Duodenal mucosa (tissue), 2 donors: ENCODE results near the gene MBP.

Source experiments
- H3K27ac ChIP-seq: one replicate; pipeline ENCODE4 v1.7.0; 2013; ENCODE audit warnings: low read depth, low read length
- H3K27me3 ChIP-seq, 2 donors: one replicate each; pipeline ENCODE4 v1.7.0; 2013; ENCODE audit warnings: low read length in 2 of 2, control low read depth in 1 of 2; ENCODE audit not compliant: insufficient read depth in 2 of 2, control insufficient read depth in 1 of 2
- H3K36me3 ChIP-seq, 2 donors: one replicate each; pipeline ENCODE4 v1.7.0; 2013; ENCODE audit warnings: low read length in 2 of 2, control low read depth in 1 of 2; ENCODE audit not compliant: insufficient read depth in 2 of 2, control insufficient read depth in 1 of 2
- H3K4me1 ChIP-seq, 2 donors: one replicate each; pipeline ENCODE4 v1.7.0; 2013; ENCODE audit warnings: low read length in 2 of 2, control low read depth in 1 of 2; ENCODE audit not compliant: insufficient read depth in 2 of 2, control insufficient read depth in 1 of 2
- H3K4me3 ChIP-seq, 2 donors: one replicate each; pipeline ENCODE4 v1.7.0; 2013; ENCODE audit warnings: low read length in 2 of 2, low read depth in 1 of 2
- H3K9ac ChIP-seq, 2 donors: one replicate each; pipeline ENCODE4 v1.7.0; 2013; ENCODE audit warnings: low read length in 2 of 2, low read depth in 1 of 2
- H3K9me3 ChIP-seq, 2 donors: one replicate each; pipeline ENCODE4 v1.7.0; 2013; ENCODE audit warnings: low read length in 2 of 2, control low read depth in 1 of 2; ENCODE audit not compliant: control insufficient read depth in 1 of 2

The MBP gene

GRCh38 chr18:77109648-77110019 is 22.9 kb downstream of the MBP start:
- H3K9me3 ChIP-seq: no peaks in the 10 kb centered on the region
- no peak overlapping the region for H3K4me3 ChIP-seq
- peaks cover 44 to 68% of the 10 kb centered on the region in 2 donors for H3K4me1 ChIP-seq
- no peak overlapping the region for H3K27ac ChIP-seq
- no peak overlapping the region for H3K9ac ChIP-seq
- H3K27me3 ChIP-seq: no peaks in the 10 kb centered on the region
- H3K36me3 ChIP-seq: peaks cover 0 to 4% of the 10 kb centered on the region in 2 donors

GRCh38 chr18:77108821-77109647 is 23.5 kb downstream of the MBP start:
- peak overlapping the region in 1 of 2 donors; percentile 7 for H3K4me3 ChIP-seq
- no peak overlapping the region for H3K9ac ChIP-seq
- H3K27me3 ChIP-seq: no peaks in the 10 kb centered on the region
- no peak overlapping the region for H3K27ac ChIP-seq
- H3K4me1 ChIP-seq: peaks cover 44 to 68% of the 10 kb centered on the region in 2 donors
- peaks cover 0 to 4% of the 10 kb centered on the region in 2 donors for H3K36me3 ChIP-seq
- no peaks in the 10 kb centered on the region for H3K9me3 ChIP-seq

GRCh38 chr18:77108001-77108692 is 24.4 kb downstream of the MBP start:
- Histone ChIP-seq H3K36me3 (peaks cover 0 to 8% of the 10 kb centered on the region in 2 donors), H3K27me3 (no peaks in the 10 kb centered on the region), H3K9ac (no peak overlapping the region), H3K9me3 (no peaks in the 10 kb centered on the region), H3K4me1 (peaks cover 44 to 68% of the 10 kb centered on the region in 2 donors), H3K4me3 (peak overlapping the region in 1 of 2 donors; percentile 7), H3K27ac (no peak overlapping the region)

- H3K36me3 ChIP-seq: peaks cover 0 to 9% of the 10 kb centered on the region in 2 donors
- H3K9me3 ChIP-seq: no peaks in the 10 kb centered on the region
- peak overlapping the region; percentile 33 for H3K27ac ChIP-seq
- H3K4me3 ChIP-seq: no peak overlapping the region
- H3K4me1 ChIP-seq: peaks cover 53 to 76% of the 10 kb centered on the region in 2 donors
- no peak overlapping the region for H3K9ac ChIP-seq
- H3K27me3 ChIP-seq: no peaks in the 10 kb centered on the region
Measured at GRCh38 chr18:77107292-77107691, 25.3 kb downstream of the MBP start.

GRCh38 chr18:77106331-77106730 is 26.3 kb downstream of the MBP start:
- peaks cover 60 to 79% of the 10 kb centered on the region in 2 donors for H3K4me1 ChIP-seq
- H3K27ac ChIP-seq: no peak overlapping the region
- H3K27me3 ChIP-seq: no peaks in the 10 kb centered on the region
- peaks cover 0 to 9% of the 10 kb centered on the region in 2 donors for H3K36me3 ChIP-seq
- no peak overlapping the region for H3K9ac ChIP-seq
- no peak overlapping the region for H3K4me3 ChIP-seq
- no peaks in the 10 kb centered on the region for H3K9me3 ChIP-seq

GRCh38 chr18:77105680-77106079 is 26.9 kb downstream of the MBP start:
- Histone ChIP-seq H3K27ac (no peak overlapping the region), H3K9ac (peak overlapping the region in 1 of 2 donors; percentile 18), H3K9me3 (no peaks in the 10 kb centered on the region), H3K4me1 (peaks cover 64 to 83% of the 10 kb centered on the region in 2 donors), H3K4me3 (peak overlapping the region in 1 of 2 donors; percentile 13), H3K27me3 (no peaks in the 10 kb centered on the region), H3K36me3 (peaks cover 0 to 5% of the 10 kb centered on the region in 2 donors)

GRCh38 chr18:77105028-77105427 is 27.6 kb downstream of the MBP start:
- H3K36me3 ChIP-seq: peaks cover 0 to 8% of the 10 kb centered on the region in 2 donors
- H3K9me3 ChIP-seq: no peaks in the 10 kb centered on the region
- H3K4me3 ChIP-seq: peak overlapping the region in 1 of 2 donors; percentile 13
- H3K27me3 ChIP-seq: no peaks in the 10 kb centered on the region
- peaks cover 70 to 83% of the 10 kb centered on the region in 2 donors for H3K4me1 ChIP-seq
- no peak overlapping the region for H3K9ac ChIP-seq
- no peak overlapping the region for H3K27ac ChIP-seq

GRCh38 chr18:77103991-77104531 is 28.5 kb downstream of the MBP start:
- Histone ChIP-seq H3K27ac (peak overlapping the region; percentile 44), H3K9me3 (no peaks in the 10 kb centered on the region), H3K4me3 (no peak overlapping the region), H3K27me3 (no peaks in the 10 kb centered on the region), H3K4me1 (peaks cover 74 to 76% of the 10 kb centered on the region in 2 donors), H3K9ac (peak overlapping the region in 1 of 2 donors; percentile 15), H3K36me3 (peaks cover 0 to 10% of the 10 kb centered on the region in 2 donors)

- Histone ChIP-seq H3K9me3 (no peaks in the 10 kb centered on the region), H3K9ac (no peak overlapping the region), H3K36me3 (peaks cover 0 to 10% of the 10 kb centered on the region in 2 donors), H3K27ac (peak overlapping the region; percentile 44), H3K4me1 (peaks cover 66 to 70% of the 10 kb centered on the region in 2 donors), H3K4me3 (no peak overlapping the region), H3K27me3 (no peaks in the 10 kb centered on the region)
Measured at GRCh38 chr18:77103187-77103850, 29.3 kb downstream of the MBP start.
